Endothelial cell of umbilical vein (primary cell): ENCODE data around the gene ADAP1. TPM values are rescaled to one million over a fixed set of nuclear protein-coding genes. Genes with fewer than 3 reads are reported as not detected.

Experiments
- BruUV-seq: library from RNA; stranded (reverse); fragments of 400-500 nt; replicated peaks from 2 replicates; lab custom pipeline; 2021; lab: Mats Ljungman, UMichigan
- CTCF ChIA-PET: fragments of 300-600, 350-600 bp; sonication (Branson Sonifier 250); formaldehyde crosslinking; loops from one replicate; lab custom pipeline; 2021; ENCODE audit warnings: antibody characterized with exemption, inconsistent platforms; lab: Charles Lee
- POLR2A ChIA-PET: fragments of 300-600, 350-600 bp; sonication (Branson Sonifier 250); formaldehyde crosslinking; loops from one replicate; lab custom pipeline; 2021; ENCODE audit warnings: antibody characterized with exemption, inconsistent platforms; lab: Charles Lee
- DNase-seq: peaks from one replicate; pipeline ENCODE4 v3.0.0-alpha.2; 2011; ENCODE audit warnings: low read depth, low spot score
- FAIRE-seq: peaks from 2 replicates; lab custom pipeline; 2011; peaks lifted over from hg19 to GRCh38; lab: Jason Lieb, UNC
- H2AFZ ChIP-seq: 2 replicates; pipeline ENCODE4 v1.6.0; 2012; ENCODE audit warnings: low read depth, low read length, control low read depth, inconsistent platforms
- H3K27ac ChIP-seq: 2 replicates; pipeline ENCODE4 v1.5.1; 2011; ENCODE audit warnings: low read depth, mild to moderate bottlenecking, control low read depth, low read length, moderate library complexity; ENCODE audit not compliant: insufficient read depth
- H3K27me3 ChIP-seq, 2 experiments: 2 replicates each; pipeline versions ENCODE4 v1.6.0 to v1.6.1; 2011; ENCODE audit warnings: low read length in 2 of 2, mixed read lengths in 1 of 2; ENCODE audit not compliant: control insufficient read depth in 2 of 2, insufficient read depth in 2 of 2
- H3K36me3 ChIP-seq, 2 experiments: 2 replicates in 1 of 2; 3 replicates in 1 of 2; pipeline ENCODE4 v1.5.1; 2011; ENCODE audit warnings: low read length in 2 of 2, mild to moderate bottlenecking in 1 of 2, moderate library complexity in 1 of 2; ENCODE audit not compliant: control insufficient read depth in 2 of 2, insufficient read depth in 2 of 2; ENCODE audit errors: extremely low read depth in 1 of 2
- H3K4me1 ChIP-seq: 3 replicates; pipeline ENCODE4 v1.5.1; 2011; ENCODE audit warnings: mild to moderate bottlenecking, low read length; ENCODE audit not compliant: control insufficient read depth, insufficient read depth; ENCODE audit errors: extremely low read depth
- H3K4me2 ChIP-seq: 2 replicates; pipeline ENCODE4 v1.6.1; 2011; ENCODE audit warnings: low read length, control low read depth, mixed read lengths; ENCODE audit not compliant: insufficient read depth
- H3K4me3 ChIP-seq, 3 experiments: fragments of 200-600 bp in 1 of 3; sonication (generic), shearing (Covaris generic) in 1 of 3; replicated peaks in 1 of 3; 2 replicates each; pipeline ENCODE4 v1.5.1; 2011 to 2016; ENCODE audit warnings: control low read depth in 3 of 3, low read length in 3 of 3, mild to moderate bottlenecking in 2 of 3, inconsistent platforms in 1 of 3, low read depth in 1 of 3, moderate library complexity in 1 of 3; ENCODE audit not compliant: insufficient read depth in 1 of 3
- H3K79me2 ChIP-seq: 2 replicates; pipeline ENCODE4 v1.6.0; 2012; ENCODE audit warnings: low read length, inconsistent platforms; ENCODE audit not compliant: control insufficient read depth, insufficient read depth
- H3K9ac ChIP-seq: replicated peaks from 2 replicates; pipeline ENCODE3; 2011; ENCODE audit warnings: low read length, control low read depth; ENCODE audit not compliant: insufficient read depth; ENCODE audit errors: extremely low read depth
- H3K9me1 ChIP-seq: replicated peaks from 3 replicates; pipeline ENCODE4 v1.6.0; 2011; ENCODE audit warnings: mild to moderate bottlenecking, low read length; ENCODE audit not compliant: control insufficient read depth, insufficient read depth; ENCODE audit errors: extremely low read depth
- H3K9me3 ChIP-seq: replicated peaks from 2 replicates; pipeline ENCODE4 v1.5.1; 2012; ENCODE audit warnings: low read length, inconsistent platforms; ENCODE audit not compliant: control insufficient read depth, insufficient read depth
- H4K20me1 ChIP-seq: replicated peaks from 2 replicates; pipeline ENCODE3; 2011; ENCODE audit warnings: mild to moderate bottlenecking, low read length; ENCODE audit not compliant: control insufficient read depth, insufficient read depth; ENCODE audit errors: extremely low read depth
- EZH2 ChIP-seq: IDR thresholded peaks from 2 replicates; pipeline ENCODE4 v1.6.1; 2012; ENCODE audit warnings: borderline replicate concordance, low read depth, mild to moderate bottlenecking, moderate library complexity, low read length, inconsistent platforms; ENCODE audit not compliant: severe bottlenecking
- FOS ChIP-seq: IDR thresholded peaks from 2 replicates; pipeline ENCODE4 v1.6.1; 2011; ENCODE audit warnings: mild to moderate bottlenecking, low read length, moderate library complexity, borderline replicate concordance; ENCODE audit not compliant: insufficient read depth
- GATA2 ChIP-seq: IDR thresholded peaks from 2 replicates; pipeline ENCODE4 v1.7.0; 2011; ENCODE audit warnings: low read depth, mild to moderate bottlenecking, moderate library complexity, mixed read lengths, low read length; ENCODE audit not compliant: insufficient read length, insufficient read depth
- JUN ChIP-seq: IDR thresholded peaks from 2 replicates; pipeline ENCODE4 v1.6.1; 2011; ENCODE audit warnings: borderline replicate concordance, low read depth; ENCODE audit not compliant: insufficient read length, insufficient read depth
- MYC ChIP-seq: IDR thresholded peaks from one replicate; pipeline ENCODE4 v1.6.1; 2011; ENCODE audit warnings: mild to moderate bottlenecking, low read depth, low read length
- POLR2A ChIP-seq: IDR thresholded peaks from 2 replicates; pipeline ENCODE4 v1.6.1; 2012; ENCODE audit warnings: low read depth, mild to moderate bottlenecking, control low read depth, low read length
- POLR2AphosphoS5 ChIP-seq: IDR thresholded peaks from 2 replicates; pipeline ENCODE4 v1.6.1; 2012; ENCODE audit warnings: low read depth, mild to moderate bottlenecking, control low read depth, low read length, moderate library complexity; ENCODE audit not compliant: insufficient read depth
- dilution Hi-C: fragments of 300-500 bp; cut with MboI; formaldehyde crosslinking; loops from one replicate; pipeline ENCODE4 v1.15.0; 2019; ENCODE audit warnings: low sequenced_read_pairs; ENCODE audit not compliant: extremely low pct_ligation_motif_present
- intact Hi-C: fragments of 100-400 bp; cut with micrococcal nuclease; formaldehyde crosslinking; loops from one replicate; pipeline ENCODE4 v1.10.0; 2022
- polyA plus RNA-seq, 4 experiments: library from polyadenylated mRNA; depleted of rRNA in 3 of 4; stranded (reverse) in 3 of 4; unstranded in 1 of 4; fragments of >200 nt; gene quantifications; 2 replicates each; pipeline versions ENCODE4 v1.2.1 to v1.2.3, GENCODE V29; 2011 to 2012; ENCODE audit warnings: missing spikeins in 1 of 4
- total RNA-seq: library from RNA; stranded (reverse); gene quantifications from 2 replicates; pipeline ENCODE4 v1.2.3, GENCODE V29; 2021
- TF ChIP-seq, protein P1 (sequence below), 2 donors: IDR thresholded peaks; 1 replicate in 1 of 2; 2 replicates in 1 of 2; pipeline ENCODE4 v1.5.1; 2011; ENCODE audit warnings: low read length in 2 of 2, mild to moderate bottlenecking in 2 of 2, moderate library complexity in 2 of 2, control low read depth in 1 of 2, inconsistent platforms in 1 of 2, low read depth in 1 of 2; ENCODE audit not compliant: insufficient read depth in 1 of 2; ENCODE audit errors: extremely low read depth in 1 of 2
- TF ChIP-seq, protein P2 (sequence below): IDR thresholded peaks from 2 replicates; pipeline ENCODE4 v1.6.1; 2011; ENCODE audit not compliant: insufficient read depth, insufficient read length

The ADAP1 gene
- total and polyA plus RNA-seq, 2 donors (not counting 3 experiments of a cell fraction or from before 2014, with no cell fraction given) = 0.49 to 0.58 TPM

DNA sequence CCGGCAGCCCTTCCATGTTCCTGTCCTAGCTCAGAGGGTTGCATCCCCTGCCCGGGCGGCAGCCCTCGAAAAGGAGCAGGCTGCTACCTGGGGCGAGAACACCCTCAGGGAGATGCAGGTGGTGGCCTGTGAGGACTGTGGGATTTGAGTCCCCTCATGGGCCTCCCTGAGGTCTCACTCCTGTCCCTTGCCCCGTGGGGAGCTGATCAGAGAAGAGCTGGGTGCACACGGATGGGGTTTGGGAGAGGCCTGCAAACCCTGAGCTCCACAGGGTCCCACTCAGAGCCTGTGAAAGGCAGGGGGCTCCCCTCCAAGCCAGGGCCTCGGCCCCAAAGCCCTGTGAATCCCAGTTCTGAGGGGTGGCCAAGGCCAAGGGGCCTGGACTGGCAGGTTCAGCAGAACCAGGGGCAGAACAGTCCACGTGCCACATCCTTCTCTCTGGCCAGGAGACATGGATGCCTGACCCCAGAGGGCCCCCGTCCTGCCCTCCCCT is 28.1 kb upstream of the ADAP1 start:
- no peak for DNase-seq
- intact Hi-C loops (no loop called here), dilution Hi-C loops (no loop called here)
- Histone ChIP-seq H3K4me3 (no peak overlapping the region), H3K79me2 (no peaks in the 10 kb centered on the region), H3K4me1 (no peaks in the 10 kb centered on the region), H3K9me1 (no peaks in the 10 kb centered on the region), H3K36me3 (no peaks in the 10 kb centered on the region), H2AFZ (no peak overlapping the region), H3K9me3 (no peaks in the 10 kb centered on the region), H3K27me3 (no peaks in the 10 kb centered on the region), H3K27ac (no peak overlapping the region), H3K9ac (no peak overlapping the region), H4K20me1 (no peaks in the 10 kb centered on the region), H3K4me2 (no peak overlapping the region)
- POLR2A ChIA-PET = interaction anchor here (0.6 kb wide), 1 partner anchor 13 kb away, joined by 4 read pairs; no protein-coding TSS in a partner anchor
- BruUV-seq = no TSS peak
- no peak for FAIRE-seq
- CTCF ChIA-PET = interaction anchor here (0.6 to 1.5 kb wide), 4 partner anchors 10 to 86 kb away, joined by 3 to 5 read pairs (median 4); no protein-coding TSS in a partner anchor
- no peak for TF ChIP-seq EZH2
- TF ChIP-seq, protein P1, sequence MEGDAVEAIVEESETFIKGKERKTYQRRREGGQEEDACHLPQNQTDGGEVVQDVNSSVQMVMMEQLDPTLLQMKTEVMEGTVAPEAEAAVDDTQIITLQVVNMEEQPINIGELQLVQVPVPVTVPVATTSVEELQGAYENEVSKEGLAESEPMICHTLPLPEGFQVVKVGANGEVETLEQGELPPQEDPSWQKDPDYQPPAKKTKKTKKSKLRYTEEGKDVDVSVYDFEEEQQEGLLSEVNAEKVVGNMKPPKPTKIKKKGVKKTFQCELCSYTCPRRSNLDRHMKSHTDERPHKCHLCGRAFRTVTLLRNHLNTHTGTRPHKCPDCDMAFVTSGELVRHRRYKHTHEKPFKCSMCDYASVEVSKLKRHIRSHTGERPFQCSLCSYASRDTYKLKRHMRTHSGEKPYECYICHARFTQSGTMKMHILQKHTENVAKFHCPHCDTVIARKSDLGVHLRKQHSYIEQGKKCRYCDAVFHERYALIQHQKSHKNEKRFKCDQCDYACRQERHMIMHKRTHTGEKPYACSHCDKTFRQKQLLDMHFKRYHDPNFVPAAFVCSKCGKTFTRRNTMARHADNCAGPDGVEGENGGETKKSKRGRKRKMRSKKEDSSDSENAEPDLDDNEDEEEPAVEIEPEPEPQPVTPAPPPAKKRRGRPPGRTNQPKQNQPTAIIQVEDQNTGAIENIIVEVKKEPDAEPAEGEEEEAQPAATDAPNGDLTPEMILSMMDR (IDR thresholded peaks at IDR 0.05; ENCODE audit: extremely low read depth in 1 of 2, insufficient read depth in 1 of 2, low read depth in 1 of 2, low read length in 2 of 2) = no peak

DNA sequence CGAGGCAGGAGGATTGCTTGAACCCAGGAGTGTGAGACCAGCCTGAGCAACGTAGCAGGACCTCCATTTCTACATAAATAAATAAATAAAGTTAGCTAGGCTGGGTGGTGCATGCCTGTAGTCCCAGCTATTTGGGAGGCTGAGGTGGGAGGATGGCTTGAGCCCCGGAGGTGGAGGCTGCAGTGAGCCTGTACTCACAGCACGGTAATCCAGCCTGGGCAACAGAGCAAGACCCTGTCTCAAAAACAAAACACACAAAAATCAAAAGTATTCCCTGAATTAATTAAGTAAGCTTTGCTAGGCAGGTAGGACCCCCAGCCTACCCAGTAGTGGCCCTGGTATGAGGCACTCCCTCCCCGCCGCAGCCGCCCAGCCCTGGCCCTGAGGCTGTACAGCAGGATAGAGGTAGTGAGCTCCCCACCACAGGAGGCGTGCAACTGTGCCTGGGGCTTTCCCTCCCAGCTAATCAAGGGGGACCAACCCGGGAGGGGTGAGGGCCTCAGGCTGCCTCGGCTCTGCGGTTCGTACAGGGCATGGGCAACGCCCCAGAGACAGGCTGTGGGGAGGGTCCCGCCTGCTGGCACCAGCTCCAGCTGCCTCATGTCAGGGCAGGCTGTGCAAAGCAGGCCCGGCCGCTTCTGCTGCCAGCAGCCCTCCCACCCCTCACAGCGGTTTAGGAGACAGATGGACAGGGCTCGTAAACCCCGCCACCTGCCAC is 27.5 kb upstream of the ADAP1 start:
- Histone ChIP-seq H3K9me3 (no peaks in the 10 kb centered on the region), H3K9ac (no peak overlapping the region), H3K27me3 (no peaks in the 10 kb centered on the region), H3K79me2 (no peaks in the 10 kb centered on the region), H3K4me2 (no peak overlapping the region), H4K20me1 (no peaks in the 10 kb centered on the region), H3K9me1 (no peaks in the 10 kb centered on the region), H3K27ac (no peak overlapping the region), H3K36me3 (no peaks in the 10 kb centered on the region), H3K4me1 (no peaks in the 10 kb centered on the region), H3K4me3 (no peak overlapping the region), H2AFZ (no peak overlapping the region)
- DNase-seq = no peak
- intact Hi-C loops (no loop called here), dilution Hi-C loops (no loop called here)
- TF ChIP-seq MYC = no peak
- TF ChIP-seq GATA2 = no peak
- no peak for TF ChIP-seq JUN
- TF ChIP-seq, protein P2, sequence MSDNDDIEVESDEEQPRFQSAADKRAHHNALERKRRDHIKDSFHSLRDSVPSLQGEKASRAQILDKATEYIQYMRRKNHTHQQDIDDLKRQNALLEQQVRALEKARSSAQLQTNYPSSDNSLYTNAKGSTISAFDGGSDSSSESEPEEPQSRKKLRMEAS = no peak
- no peak for TF ChIP-seq FOS
- no peak for TF ChIP-seq POLR2A
- TF ChIP-seq EZH2 = no peak
- TF ChIP-seq POLR2AphosphoS5 = no peak
- TF ChIP-seq, protein P1 (IDR thresholded peaks at IDR 0.05; ENCODE audit: extremely low read depth in 1 of 2, insufficient read depth in 1 of 2, low read depth in 1 of 2, low read length in 2 of 2) = no peak
- ChIA-PET POLR2A (no interaction called here), CTCF (interaction anchor here (0.9 to 1.5 kb wide), 2 partner anchors 11 to 84 kb away, joined by 5 read pairs; no protein-coding TSS in a partner anchor)
- no peak for FAIRE-seq
- no TSS peak for BruUV-seq
